Duodenal mucosa (tissue), 2 donors: ENCODE results near the gene ZNF862.

ENCODE experiments used
- H3K27ac ChIP-seq: one replicate; pipeline ENCODE4 v1.7.0; 2013; ENCODE audit warnings: low read depth, low read length
- H3K27me3 ChIP-seq, 2 donors: one replicate each; pipeline ENCODE4 v1.7.0; 2013; ENCODE audit warnings: low read length in 2 of 2, control low read depth in 1 of 2; ENCODE audit not compliant: insufficient read depth in 2 of 2, control insufficient read depth in 1 of 2
- H3K36me3 ChIP-seq, 2 donors: one replicate each; pipeline ENCODE4 v1.7.0; 2013; ENCODE audit warnings: low read length in 2 of 2, control low read depth in 1 of 2; ENCODE audit not compliant: insufficient read depth in 2 of 2, control insufficient read depth in 1 of 2
- H3K4me1 ChIP-seq, 2 donors: one replicate each; pipeline ENCODE4 v1.7.0; 2013; ENCODE audit warnings: low read length in 2 of 2, control low read depth in 1 of 2; ENCODE audit not compliant: insufficient read depth in 2 of 2, control insufficient read depth in 1 of 2
- H3K4me3 ChIP-seq, 2 donors: one replicate each; pipeline ENCODE4 v1.7.0; 2013; ENCODE audit warnings: low read length in 2 of 2, low read depth in 1 of 2
- H3K9ac ChIP-seq, 2 donors: one replicate each; pipeline ENCODE4 v1.7.0; 2013; ENCODE audit warnings: low read length in 2 of 2, low read depth in 1 of 2
- H3K9me3 ChIP-seq, 2 donors: one replicate each; pipeline ENCODE4 v1.7.0; 2013; ENCODE audit warnings: low read length in 2 of 2, control low read depth in 1 of 2; ENCODE audit not compliant: control insufficient read depth in 1 of 2

Gene ZNF862

DNA sequence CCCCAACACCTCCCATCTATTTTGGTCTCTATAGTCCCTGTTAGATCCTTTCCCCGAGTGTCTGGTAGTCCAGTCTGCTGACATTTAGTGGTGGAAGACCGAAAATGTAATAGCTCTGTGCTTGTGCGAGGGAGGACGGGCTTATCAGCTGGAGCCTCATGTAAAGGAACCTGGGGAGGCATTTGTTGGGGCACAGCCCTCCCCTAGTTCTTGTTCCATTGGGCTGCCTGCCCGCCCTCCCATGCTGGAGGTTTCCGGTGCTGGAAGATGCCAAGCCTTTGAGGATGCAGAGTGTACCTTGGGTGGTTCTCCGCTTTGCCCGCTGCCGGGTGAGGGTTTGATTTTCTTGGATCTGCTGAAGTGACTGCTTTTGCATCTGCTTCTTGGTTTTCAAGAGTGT, 5.4 kb downstream of the ZNF862 start:
- Histone ChIP-seq H3K4me3 (no peak overlapping the region), H3K27me3 (no peaks in the 10 kb centered on the region), H3K9me3 (no peaks in the 10 kb centered on the region), H3K36me3 (peaks cover 3 to 13% of the 10 kb centered on the region in 2 donors), H3K27ac (no peak overlapping the region), H3K9ac (no peak overlapping the region), H3K4me1 (peaks cover 8 to 9% of the 10 kb centered on the region in 2 donors)

DNA sequence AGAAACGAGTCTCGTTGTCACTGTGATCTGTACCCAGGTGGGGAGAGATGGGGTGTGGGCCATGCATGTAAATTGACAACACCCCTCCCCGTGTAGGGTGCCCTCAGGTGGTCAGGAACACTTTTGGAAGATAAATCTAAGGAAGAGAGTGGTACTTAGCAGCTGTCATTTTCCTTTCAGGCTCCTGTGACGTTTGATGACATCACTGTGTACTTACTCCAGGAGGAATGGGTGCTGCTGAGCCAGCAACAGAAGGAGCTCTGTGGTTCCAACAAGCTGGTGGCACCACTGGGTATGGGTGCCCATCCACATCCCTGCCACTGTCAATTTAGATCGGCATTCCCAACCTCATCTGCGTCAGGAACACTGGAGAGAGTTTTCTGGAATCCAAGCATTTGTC, 6.3 kb downstream of the ZNF862 start:
- H3K27me3 ChIP-seq = no peaks in the 10 kb centered on the region
- peaks cover 0 to 3% of the 10 kb centered on the region in 2 donors for H3K4me1 ChIP-seq
- no peak overlapping the region for H3K9ac ChIP-seq
- H3K36me3 ChIP-seq = peaks cover 3 to 13% of the 10 kb centered on the region in 2 donors
- H3K27ac ChIP-seq = no peak overlapping the region
- no peak overlapping the region for H3K4me3 ChIP-seq
- no peaks in the 10 kb centered on the region for H3K9me3 ChIP-seq

DNA sequence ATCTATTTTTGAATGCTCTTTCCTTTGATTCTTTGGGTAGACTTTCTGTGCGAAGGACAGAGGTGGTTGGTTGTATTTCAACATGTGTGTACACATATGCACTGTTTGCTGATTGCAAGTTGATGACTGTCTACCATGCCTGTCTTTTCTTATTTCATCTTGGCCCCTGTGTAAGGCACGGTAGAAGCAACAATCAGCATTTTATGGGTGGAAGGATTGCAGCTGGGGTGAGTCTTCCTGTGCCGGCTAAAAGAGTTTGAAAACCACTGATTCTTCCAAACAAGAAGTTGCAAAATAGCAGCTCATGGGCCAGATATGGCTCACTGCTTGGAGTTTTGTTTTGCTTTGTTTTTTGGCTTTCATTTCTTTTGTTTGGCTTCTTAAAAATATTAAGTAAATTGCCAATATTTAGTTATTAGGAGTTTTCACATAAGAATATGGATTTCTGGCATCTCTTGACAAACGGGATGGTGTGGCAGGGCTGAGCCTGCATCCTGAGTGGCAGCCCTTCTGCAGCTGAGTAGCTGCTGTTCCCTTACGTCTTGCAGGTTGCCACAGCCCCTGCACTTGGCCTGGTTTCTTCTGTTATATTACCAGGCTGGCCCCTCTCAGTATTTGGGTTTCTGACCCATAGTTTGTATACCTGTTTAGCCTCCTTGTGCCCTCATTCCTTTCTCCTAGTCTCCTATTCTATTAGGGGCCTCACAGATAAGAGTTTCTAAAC, 7.2 kb downstream of the ZNF862 start:
- Histone ChIP-seq H3K9ac (no peak overlapping the region), H3K9me3 (no peaks in the 10 kb centered on the region), H3K4me1 (no peaks in the 10 kb centered on the region), H3K27ac (no peak overlapping the region), H3K4me3 (no peak overlapping the region), H3K27me3 (no peaks in the 10 kb centered on the region), H3K36me3 (peaks cover 3 to 13% of the 10 kb centered on the region in 2 donors)

DNA sequence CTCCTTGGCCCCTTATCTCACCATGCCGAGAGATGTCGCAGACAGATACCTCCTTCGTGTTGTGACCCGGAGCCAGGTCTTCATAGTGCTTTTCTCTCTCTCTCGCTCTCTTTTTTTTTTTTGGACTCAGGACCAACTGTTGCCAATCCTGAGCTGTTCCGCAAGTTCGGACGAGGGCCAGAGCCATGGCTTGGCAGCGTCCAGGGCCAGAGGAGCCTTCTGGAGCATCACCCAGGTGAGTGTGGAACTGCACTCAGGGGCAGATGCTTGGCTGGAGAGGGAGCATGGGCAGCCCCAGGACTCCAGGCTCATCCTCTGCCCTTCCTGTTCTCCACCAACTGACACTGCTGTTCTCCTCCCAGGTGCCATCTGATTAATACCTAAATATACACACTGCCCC, 7.8 kb downstream of the ZNF862 start:
- Histone ChIP-seq H3K27ac (no peak overlapping the region), H3K4me3 (no peak overlapping the region)

DNA sequence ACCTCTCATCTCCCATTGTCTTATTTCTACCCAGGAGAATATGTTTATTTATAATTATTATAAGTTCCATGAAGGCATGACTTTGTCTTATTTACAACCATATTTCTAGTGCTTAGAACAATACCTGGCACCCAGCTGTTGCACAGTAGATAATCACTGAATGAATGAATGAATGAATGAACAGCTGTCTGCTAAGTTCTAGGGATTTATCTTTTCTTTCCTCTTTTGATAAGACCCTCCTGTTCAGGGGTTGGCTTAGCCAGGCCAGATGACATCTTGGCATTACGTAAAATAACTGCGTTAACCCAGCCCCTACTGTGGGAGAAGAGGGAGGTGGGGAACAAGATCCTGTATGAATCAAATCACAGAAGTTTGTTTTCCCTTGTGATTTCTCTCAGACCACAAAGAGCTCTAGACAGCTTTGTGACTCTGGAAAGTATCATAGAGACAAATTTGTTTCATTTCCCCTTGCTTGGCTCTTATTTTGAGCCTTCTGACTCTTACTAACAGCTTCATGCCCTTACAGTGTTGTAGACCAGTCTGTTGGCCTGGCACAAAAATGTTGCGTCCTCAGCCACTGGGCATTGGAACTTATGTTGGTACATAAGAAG, 8.4 kb downstream of the ZNF862 start:
- Histone ChIP-seq H3K36me3 (peaks cover 3 to 13% of the 10 kb centered on the region in 2 donors), H3K4me3 (no peak overlapping the region), H3K27ac (no peak overlapping the region), H3K4me1 (no peaks in the 10 kb centered on the region), H3K27me3 (no peaks in the 10 kb centered on the region), H3K9me3 (no peaks in the 10 kb centered on the region), H3K9ac (no peak overlapping the region)

More for the DNA sequence above, 7.8 kb downstream of the ZNF862 start:
- Histone ChIP-seq H3K9ac (no peak overlapping the region), H3K27me3 (no peaks in the 10 kb centered on the region), H3K36me3 (peaks cover 3 to 13% of the 10 kb centered on the region in 2 donors), H3K9me3 (no peaks in the 10 kb centered on the region), H3K4me1 (no peaks in the 10 kb centered on the region)

DNA sequence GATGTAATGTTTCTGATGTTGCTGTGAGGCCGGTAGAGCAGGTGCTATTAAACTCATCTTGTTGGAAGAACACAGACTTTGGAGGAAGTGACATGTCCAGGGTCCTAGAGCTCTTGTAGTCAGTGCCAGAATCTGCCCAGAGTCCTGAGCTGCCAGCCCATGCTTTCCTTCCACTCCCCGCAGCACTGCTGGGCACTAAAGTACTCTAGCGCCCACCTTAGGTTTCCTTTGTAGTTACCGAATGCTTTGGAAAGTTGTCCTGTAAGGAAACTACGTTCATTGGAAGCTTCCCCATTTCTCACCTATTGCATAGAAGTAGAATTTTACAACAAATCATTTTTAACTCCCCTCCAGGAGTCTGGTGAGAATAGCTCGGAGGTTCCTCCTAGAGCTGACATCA, 11.0 kb downstream of the ZNF862 start:
- Histone ChIP-seq H3K4me3 (no peak overlapping the region), H3K9me3 (no peaks in the 10 kb centered on the region), H3K9ac (no peak overlapping the region), H3K4me1 (no peaks in the 10 kb centered on the region), H3K27me3 (no peaks in the 10 kb centered on the region), H3K27ac (no peak overlapping the region), H3K36me3 (peaks cover 3 to 20% of the 10 kb centered on the region in 2 donors)

DNA sequence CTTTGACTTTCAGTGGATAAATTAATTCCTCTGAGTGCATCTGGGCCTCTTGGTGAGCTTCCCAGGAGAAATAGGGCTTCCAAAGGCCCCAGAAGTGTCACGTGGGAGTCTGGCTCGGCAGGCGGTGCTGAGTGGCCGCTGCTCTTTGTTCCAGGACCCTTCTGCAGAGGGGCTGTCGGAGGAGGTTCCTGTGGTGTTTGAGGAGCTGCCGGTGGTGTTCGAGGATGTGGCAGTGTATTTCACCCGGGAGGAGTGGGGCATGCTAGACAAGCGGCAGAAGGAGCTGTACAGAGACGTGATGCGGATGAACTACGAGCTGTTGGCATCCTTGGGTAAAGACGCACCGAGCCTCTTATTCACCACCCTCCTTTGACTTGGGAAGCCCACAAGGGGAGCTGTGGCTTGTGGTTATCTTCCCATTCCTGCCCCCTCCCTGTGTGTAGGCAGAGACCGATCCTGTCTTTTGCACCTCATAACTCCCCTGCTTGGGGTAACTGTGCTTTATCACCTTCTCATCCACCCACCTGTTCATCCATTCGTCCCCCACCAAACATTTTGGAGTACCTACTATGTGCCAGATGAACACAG, 11.9 kb downstream of the ZNF862 start:
- Histone ChIP-seq H3K27ac (no peak overlapping the region), H3K9ac (no peak overlapping the region), H3K36me3 (peaks cover 3 to 18% of the 10 kb centered on the region in 2 donors), H3K4me1 (peaks cover 8 to 9% of the 10 kb centered on the region in 2 donors), H3K27me3 (no peaks in the 10 kb centered on the region), H3K4me3 (no peak overlapping the region), H3K9me3 (no peaks in the 10 kb centered on the region)

DNA sequence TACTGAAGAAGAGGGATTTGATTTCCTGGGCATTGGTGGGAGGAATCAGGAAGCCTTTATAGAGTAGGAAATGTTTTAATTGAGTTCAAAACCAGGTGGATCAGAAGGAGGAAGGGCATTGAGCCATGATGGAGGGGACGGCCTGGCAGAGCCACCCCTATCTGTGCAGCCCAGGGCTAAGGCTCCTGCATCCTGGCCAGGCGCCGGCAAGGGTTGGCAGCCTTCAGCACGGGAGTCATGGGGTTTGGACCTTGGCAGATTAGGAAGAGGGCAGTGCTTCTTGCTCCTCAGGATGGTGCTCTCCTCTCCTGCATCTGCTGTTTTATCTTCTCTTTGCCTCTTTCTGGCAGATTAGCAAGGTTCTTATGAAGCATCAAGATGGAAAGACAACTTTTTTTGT, 12.5 kb downstream of the ZNF862 start:
- H3K4me3 ChIP-seq = no peak overlapping the region
- no peak overlapping the region for H3K9ac ChIP-seq
- H3K4me1 ChIP-seq = peaks cover 8 to 15% of the 10 kb centered on the region in 2 donors
- no peaks in the 10 kb centered on the region for H3K9me3 ChIP-seq
- H3K36me3 ChIP-seq = peaks cover 3 to 15% of the 10 kb centered on the region in 2 donors
- H3K27me3 ChIP-seq = no peaks in the 10 kb centered on the region
- no peak overlapping the region for H3K27ac ChIP-seq

DNA sequence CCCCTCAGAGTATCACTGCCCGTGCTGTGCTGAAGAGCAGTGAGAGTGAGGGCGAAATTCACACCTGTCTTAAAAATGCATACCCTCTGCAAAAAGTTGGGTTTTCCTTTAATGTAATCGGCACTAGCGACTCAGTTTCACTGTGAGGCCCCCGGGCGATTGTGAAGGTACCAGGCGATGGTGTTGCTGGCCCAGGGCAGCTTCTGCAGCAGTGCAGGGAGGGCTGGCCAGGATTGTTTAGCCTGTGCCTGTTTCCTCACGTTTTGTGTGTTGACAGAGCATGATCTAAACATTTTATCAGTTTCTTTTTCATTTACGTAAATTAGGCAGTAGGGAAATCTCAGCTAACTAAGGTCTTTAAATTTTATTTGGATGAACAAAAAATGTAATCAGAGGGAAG, 13.3 kb downstream of the ZNF862 start:
- H3K4me3 ChIP-seq = no peak overlapping the region
- H3K27ac ChIP-seq = no peak overlapping the region
- H3K9me3 ChIP-seq = no peaks in the 10 kb centered on the region
- no peaks in the 10 kb centered on the region for H3K27me3 ChIP-seq
- H3K9ac ChIP-seq = no peak overlapping the region
- H3K36me3 ChIP-seq = peaks cover 0 to 15% of the 10 kb centered on the region in 2 donors
- H3K4me1 ChIP-seq = peaks cover 8 to 15% of the 10 kb centered on the region in 2 donors

DNA sequence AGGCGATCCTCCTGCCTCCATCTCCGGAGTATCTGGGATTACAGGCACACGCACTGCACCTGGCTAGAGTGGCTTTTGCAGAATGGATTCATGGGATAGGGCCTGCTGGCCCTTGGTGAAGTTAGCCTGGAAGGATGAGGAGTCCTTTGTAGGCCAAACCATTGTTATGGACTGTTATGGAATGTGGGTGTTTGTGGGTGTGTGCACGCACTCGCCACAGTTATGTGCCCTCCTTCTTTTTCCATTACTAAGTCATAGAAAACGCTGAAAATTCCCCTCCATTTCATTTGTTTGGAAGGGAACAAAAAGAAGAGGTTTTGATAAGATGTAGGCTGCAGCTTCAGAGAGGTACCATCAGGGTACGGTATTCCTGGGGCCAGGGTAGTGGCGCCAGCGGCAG, 15.0 kb downstream of the ZNF862 start:
- Histone ChIP-seq H3K4me3 (no peak overlapping the region), H3K27ac (no peak overlapping the region)

More for the DNA sequence above, 15.0 kb downstream of the ZNF862 start:
- Histone ChIP-seq H3K9ac (no peak overlapping the region), H3K36me3 (peaks cover 0 to 10% of the 10 kb centered on the region in 2 donors), H3K27me3 (no peaks in the 10 kb centered on the region), H3K9me3 (no peaks in the 10 kb centered on the region), H3K4me1 (peaks cover 8 to 15% of the 10 kb centered on the region in 2 donors)
